K562 (cell line): ENCODE measurements around the gene NDOR1. TPM values are rescaled to one million over a fixed set of nuclear protein-coding genes. Genes with fewer than 3 reads are reported as not detected.
A peak's percentile ranks its signal among the peaks of the same experiment; 100 is the strongest.

ENCODE experiments used
- CBFA2T2 ChIP-seq: fragments of 450-650 bp; conservative IDR thresholded peaks from 2 replicates; pipeline ENCODE4 v1.6.1; 2017; ENCODE audit warnings: mild to moderate bottlenecking
- FOXM1 ChIP-seq, 2 experiments: fragments of 450-650 bp in 1 of 2; sonication (generic) in 1 of 2; formaldehyde crosslinking in 1 of 2; IDR thresholded peaks; 2 replicates each; pipeline versions ENCODE4 v1.6.1 to v1.9.0; 2017 to 2022; ENCODE audit warnings: low read depth in 2 of 2, mild to moderate bottlenecking in 2 of 2, missing genetic modification reagents in 1 of 2, moderate library complexity in 1 of 2
- HDAC2 ChIP-seq: fragments of 450-650 bp; IDR thresholded peaks from 2 replicates; pipeline ENCODE4 v1.6.1; 2016; ENCODE audit warnings: mild to moderate bottlenecking
- NR4A1 ChIP-seq, 2 experiments: fragments of 250-450 bp in 1 of 2; fragments of 450-650 bp in 1 of 2; sonication (Bioruptor Pico) in 1 of 2; IDR thresholded peaks; 2 replicates each; pipeline versions ENCODE4 v1.4.0 to v1.6.1; 2016 to 2020; ENCODE audit warnings: mild to moderate bottlenecking in 2 of 2, missing compliant biosample characterization in 1 of 2, missing genetic modification characterization in 1 of 2, moderate library complexity in 1 of 2
- SAFB ChIP-seq: fragments of 200-400 bp; formaldehyde crosslinking; IDR thresholded peaks from 2 replicates; pipeline ENCODE4 v1.6.1; 2017; ENCODE audit warnings: low read depth, low read length, borderline replicate concordance
- SIX5 ChIP-seq, 2 experiments: IDR thresholded peaks; 2 replicates each; pipeline ENCODE4 v1.6.1; 2011; ENCODE audit warnings: low read length in 2 of 2, borderline replicate concordance in 1 of 2, low read depth in 1 of 2, mild to moderate bottlenecking in 1 of 2, moderate library complexity in 1 of 2; ENCODE audit not compliant: insufficient read depth in 1 of 2
- SMC3 ChIP-seq: conservative IDR thresholded peaks from 2 replicates; pipeline ENCODE4 v1.6.1; 2011; ENCODE audit warnings: low read depth, low read length, improper control_type of control experiment; ENCODE audit not compliant: insufficient read depth
- TRIM24 ChIP-seq, 2 experiments: fragments of 450-650 bp; IDR thresholded peaks; 2 replicates each; pipeline ENCODE4 v1.6.1; 2016
- U2AF1 ChIP-seq: fragments of 200-400 bp; formaldehyde crosslinking; optimal IDR thresholded peaks from 2 replicates; pipeline ENCODE3; 2017; ENCODE audit warnings: mild to moderate bottlenecking, low read depth, low read length, moderate library complexity
- ZNF165 ChIP-seq: fragments of 250-450 bp; sonication (Bioruptor Pico); IDR thresholded peaks from 2 replicates; pipeline ENCODE4 v1.4.0; 2020; ENCODE audit warnings: borderline replicate concordance
- ZNF384 ChIP-seq: IDR thresholded peaks from 2 replicates; pipeline ENCODE4 v1.6.1; 2012; ENCODE audit warnings: low read depth, low read length, improper control_type of control experiment
- ZNF717 ChIP-seq: fragments of 250-450 bp; sonication (Bioruptor Pico); IDR thresholded peaks from 2 replicates; pipeline ENCODE4 v1.5.0; 2021
- polyA plus RNA-seq, 8 experiments: library from polyadenylated mRNA; depleted of rRNA in 4 of 8; stranded (reverse) in 5 of 8; unstranded in 3 of 8; fragments of >200 nt; fragmentation: Nextera tagmentation in 2 of 8; fragmentation: Illumina TruSeq in 1 of 8; extraction: Ambion mirVana in 2 of 8; extraction: Trizol in 1 of 8; gene quantifications; 2 replicates each; pipeline versions ENCODE4 v1.2.1 to v1.2.3, GENCODE V29; 2011 to 2014; ENCODE audit warnings: inconsistent platforms in 1 of 8, missing spikeins in 1 of 8
- total RNA-seq, 7 experiments: library from RNA; depleted of rRNA in 6 of 7; stranded (reverse); fragments of >200 nt in 6 of 7; fragmentation: Illumina TruSeq in 2 of 7; extraction: Trizol in 2 of 7; gene quantifications; 2 replicates each; pipeline versions ENCODE4 v1.2.1 to v1.2.3, GENCODE V29; 2011 to 2021; ENCODE audit warnings: low replicate concordance in 1 of 7
- TF ChIP-seq, protein P1 (sequence below): fragments of 450-650 bp; IDR thresholded peaks from 2 replicates; pipeline ENCODE4 v1.6.1; 2016; ENCODE audit warnings: antibody characterized with exemption
- TF ChIP-seq, protein P2 (sequence below): fragments of 450-650 bp; IDR thresholded peaks from 2 replicates; pipeline ENCODE4 v1.6.1; 2018; ENCODE audit not compliant: partially characterized antibody
- TF ChIP-seq, protein P3 (sequence below): sonication (generic); formaldehyde crosslinking; IDR thresholded peaks from 2 replicates; pipeline ENCODE4 v1.8.1; 2023; ENCODE audit warnings: mild to moderate bottlenecking, missing genetic modification reagents
- TF ChIP-seq, protein P4 (sequence below), 3 experiments: fragments of 200-800 bp in 1 of 3; sonication (Bioruptor generic) in 1 of 3; sonication (generic) in 1 of 3; formaldehyde crosslinking in 1 of 3; IDR thresholded peaks; 2 replicates each; pipeline versions ENCODE4 v1.6.1 to v1.8.0; 2016 to 2022; ENCODE audit warnings: mild to moderate bottlenecking in 2 of 3, missing compliant biosample characterization in 2 of 3, missing genetic modification characterization in 2 of 3, missing genetic modification reagents in 1 of 3

NDOR1 gene
- total and polyA plus RNA-seq, 9 of the 15 experiments (the other 6 are each of a cell fraction or from before 2014, with no cell fraction given) = 0.06 to 36.9 (median 6.9) TPM

DNA sequence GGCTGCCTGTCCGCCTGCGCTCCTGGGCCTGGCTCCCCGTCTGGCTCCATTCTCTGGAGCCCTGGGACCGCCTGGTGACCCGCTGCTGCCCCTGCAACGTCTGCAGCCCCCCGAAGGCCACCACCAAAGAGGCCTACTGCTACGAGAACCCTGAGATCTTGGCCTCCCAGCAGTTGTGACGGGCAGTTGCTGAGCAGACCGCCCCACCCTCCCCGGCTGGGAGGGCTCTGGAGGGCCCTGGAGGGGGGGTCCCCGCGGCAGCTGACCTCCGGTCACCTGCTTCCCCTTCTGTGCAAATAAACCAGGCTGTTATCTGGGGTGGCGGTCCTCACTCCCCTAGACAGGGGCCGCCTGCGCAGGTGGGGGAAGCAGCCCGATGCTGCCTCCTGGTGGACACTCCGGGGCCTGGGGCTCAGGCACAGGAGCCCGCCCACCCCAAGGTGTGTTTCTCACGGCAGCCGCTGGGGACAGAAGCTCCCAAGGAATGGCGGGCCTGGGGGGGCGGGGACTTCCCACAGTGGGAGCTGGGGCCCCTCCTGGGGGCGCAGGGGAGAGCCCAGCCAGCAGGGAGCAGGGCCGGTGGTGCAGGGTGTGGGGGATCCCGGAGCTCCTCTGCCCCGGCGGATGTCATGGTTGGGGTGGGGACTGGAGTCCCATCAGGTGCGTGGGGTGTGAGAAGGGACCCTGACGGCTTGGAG is 30.9 kb downstream of the NDOR1 start (continued):
- TF ChIP-seq, protein P1, sequence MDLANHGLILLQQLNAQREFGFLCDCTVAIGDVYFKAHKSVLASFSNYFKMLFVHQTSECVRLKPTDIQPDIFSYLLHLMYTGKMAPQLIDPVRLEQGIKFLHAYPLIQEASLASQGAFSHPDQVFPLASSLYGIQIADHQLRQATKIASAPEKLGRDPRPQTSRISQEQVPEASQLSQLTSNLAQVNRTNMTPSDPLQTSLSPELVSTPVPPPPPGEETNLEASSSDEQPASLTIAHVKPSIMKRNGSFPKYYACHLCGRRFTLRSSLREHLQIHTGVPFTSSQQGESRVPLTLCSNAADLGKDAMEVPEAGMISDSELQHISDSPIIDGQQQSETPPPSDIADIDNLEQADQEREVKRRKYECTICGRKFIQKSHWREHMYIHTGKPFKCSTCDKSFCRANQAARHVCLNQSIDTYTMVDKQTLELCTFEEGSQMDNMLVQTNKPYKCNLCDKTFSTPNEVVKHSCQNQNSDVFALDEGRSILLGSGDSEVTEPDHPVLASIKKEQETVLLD = peak; percentile 42; the same call in 1 of the 2 replicates
- no peak for TF ChIP-seq NR4A1 (CRISPR knock-in tag; IDR thresholded peaks at IDR 0.05)
- TF ChIP-seq NR4A1 (tag; IDR thresholded peaks at IDR 0.05) = peak; percentile 74; the same call in 1 of the 2 replicates
- peak; percentile 70; the same call in 1 of the 2 replicates for TF ChIP-seq SAFB
- TF ChIP-seq, protein P2, sequence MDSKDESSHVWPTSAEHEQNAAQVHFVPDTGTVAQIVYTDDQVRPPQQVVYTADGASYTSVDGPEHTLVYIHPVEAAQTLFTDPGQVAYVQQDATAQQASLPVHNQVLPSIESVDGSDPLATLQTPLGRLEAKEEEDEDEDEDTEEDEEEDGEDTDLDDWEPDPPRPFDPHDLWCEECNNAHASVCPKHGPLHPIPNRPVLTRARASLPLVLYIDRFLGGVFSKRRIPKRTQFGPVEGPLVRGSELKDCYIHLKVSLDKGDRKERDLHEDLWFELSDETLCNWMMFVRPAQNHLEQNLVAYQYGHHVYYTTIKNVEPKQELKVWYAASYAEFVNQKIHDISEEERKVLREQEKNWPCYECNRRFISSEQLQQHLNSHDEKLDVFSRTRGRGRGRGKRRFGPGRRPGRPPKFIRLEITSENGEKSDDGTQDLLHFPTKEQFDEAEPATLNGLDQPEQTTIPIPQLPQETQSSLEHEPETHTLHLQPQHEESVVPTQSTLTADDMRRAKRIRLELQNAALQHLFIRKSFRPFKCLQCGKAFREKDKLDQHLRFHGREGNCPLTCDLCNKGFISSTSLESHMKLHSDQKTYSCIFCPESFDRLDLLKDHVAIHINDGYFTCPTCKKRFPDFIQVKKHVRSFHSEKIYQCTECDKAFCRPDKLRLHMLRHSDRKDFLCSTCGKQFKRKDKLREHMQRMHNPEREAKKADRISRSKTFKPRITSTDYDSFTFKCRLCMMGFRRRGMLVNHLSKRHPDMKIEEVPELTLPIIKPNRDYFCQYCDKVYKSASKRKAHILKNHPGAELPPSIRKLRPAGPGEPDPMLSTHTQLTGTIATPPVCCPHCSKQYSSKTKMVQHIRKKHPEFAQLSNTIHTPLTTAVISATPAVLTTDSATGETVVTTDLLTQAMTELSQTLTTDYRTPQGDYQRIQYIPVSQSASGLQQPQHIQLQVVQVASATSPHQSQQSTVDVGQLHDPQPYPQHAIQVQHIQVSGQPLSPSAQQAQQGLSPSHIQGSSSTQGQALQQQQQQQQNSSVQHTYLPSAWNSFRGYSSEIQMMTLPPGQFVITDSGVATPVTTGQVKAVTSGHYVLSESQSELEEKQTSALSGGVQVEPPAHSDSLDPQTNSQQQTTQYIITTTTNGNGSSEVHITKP = peak; percentile 52
- no peak for TF ChIP-seq U2AF1
- no peak for TF ChIP-seq ZNF384
- TF ChIP-seq ZNF165 (CRISPR knock-in tag) = no peak
- TF ChIP-seq ZNF717 = no peak
- no peak for TF ChIP-seq SIX5 (IDR thresholded peaks at IDR 0.05; ENCODE audit: borderline replicate concordance in 1 of 2, insufficient read depth in 1 of 2, low read depth in 1 of 2, low read length in 2 of 2)
- TF ChIP-seq SMC3 = peak; percentile 97
- TF ChIP-seq, protein P3, sequence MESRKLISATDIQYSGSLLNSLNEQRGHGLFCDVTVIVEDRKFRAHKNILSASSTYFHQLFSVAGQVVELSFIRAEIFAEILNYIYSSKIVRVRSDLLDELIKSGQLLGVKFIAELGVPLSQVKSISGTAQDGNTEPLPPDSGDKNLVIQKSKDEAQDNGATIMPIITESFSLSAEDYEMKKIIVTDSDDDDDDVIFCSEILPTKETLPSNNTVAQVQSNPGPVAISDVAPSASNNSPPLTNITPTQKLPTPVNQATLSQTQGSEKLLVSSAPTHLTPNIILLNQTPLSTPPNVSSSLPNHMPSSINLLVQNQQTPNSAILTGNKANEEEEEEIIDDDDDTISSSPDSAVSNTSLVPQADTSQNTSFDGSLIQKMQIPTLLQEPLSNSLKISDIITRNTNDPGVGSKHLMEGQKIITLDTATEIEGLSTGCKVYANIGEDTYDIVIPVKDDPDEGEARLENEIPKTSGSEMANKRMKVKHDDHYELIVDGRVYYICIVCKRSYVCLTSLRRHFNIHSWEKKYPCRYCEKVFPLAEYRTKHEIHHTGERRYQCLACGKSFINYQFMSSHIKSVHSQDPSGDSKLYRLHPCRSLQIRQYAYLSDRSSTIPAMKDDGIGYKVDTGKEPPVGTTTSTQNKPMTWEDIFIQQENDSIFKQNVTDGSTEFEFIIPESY = peak; percentile 85
- TF ChIP-seq, protein P4, sequence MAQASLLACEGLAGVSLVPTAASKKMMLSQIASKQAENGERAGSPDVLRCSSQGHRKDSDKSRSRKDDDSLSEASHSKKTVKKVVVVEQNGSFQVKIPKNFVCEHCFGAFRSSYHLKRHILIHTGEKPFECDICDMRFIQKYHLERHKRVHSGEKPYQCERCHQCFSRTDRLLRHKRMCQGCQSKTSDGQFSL (CRISPR knock-in tag; IDR thresholded peaks at IDR 0.05) = peak; percentile 96
- TF ChIP-seq, protein P4 (tag; IDR thresholded peaks at IDR 0.05) = peak in 1 of 2 experiments; percentile 89; a peak in 2 of 4 replicates
- 0 out of 2 replicates have a peak, but pooled peaks have one; percentile 72 for TF ChIP-seq HDAC2
- peak; percentile 87 for TF ChIP-seq CBFA2T2
- peak; percentile 53 to 62; a peak in 3 of 4 replicates for TF ChIP-seq TRIM24 (IDR thresholded peaks at IDR 0.05)
- TF ChIP-seq FOXM1 (IDR thresholded peaks at IDR 0.05; ENCODE audit: low read depth) = peak; percentile 67
- peak; percentile 64; the same call in 1 of the 2 replicates for TF ChIP-seq FOXM1 (CRISPR knock-in tag; IDR thresholded peaks at IDR 0.05; ENCODE audit: low read depth)
